GM19395 (cell line): Measurements from ENCODE around the gene INO80.

ENCODE experiments used
- ATAC-seq: cut with Tn5 transposase; IDR thresholded peaks from one replicate; pipeline ENCODE4 v1.9.1; 2021; ENCODE audit warnings: mild to moderate bottlenecking, moderate library complexity; ENCODE audit not compliant: unreplicated experiment

INO80 gene

DNA sequence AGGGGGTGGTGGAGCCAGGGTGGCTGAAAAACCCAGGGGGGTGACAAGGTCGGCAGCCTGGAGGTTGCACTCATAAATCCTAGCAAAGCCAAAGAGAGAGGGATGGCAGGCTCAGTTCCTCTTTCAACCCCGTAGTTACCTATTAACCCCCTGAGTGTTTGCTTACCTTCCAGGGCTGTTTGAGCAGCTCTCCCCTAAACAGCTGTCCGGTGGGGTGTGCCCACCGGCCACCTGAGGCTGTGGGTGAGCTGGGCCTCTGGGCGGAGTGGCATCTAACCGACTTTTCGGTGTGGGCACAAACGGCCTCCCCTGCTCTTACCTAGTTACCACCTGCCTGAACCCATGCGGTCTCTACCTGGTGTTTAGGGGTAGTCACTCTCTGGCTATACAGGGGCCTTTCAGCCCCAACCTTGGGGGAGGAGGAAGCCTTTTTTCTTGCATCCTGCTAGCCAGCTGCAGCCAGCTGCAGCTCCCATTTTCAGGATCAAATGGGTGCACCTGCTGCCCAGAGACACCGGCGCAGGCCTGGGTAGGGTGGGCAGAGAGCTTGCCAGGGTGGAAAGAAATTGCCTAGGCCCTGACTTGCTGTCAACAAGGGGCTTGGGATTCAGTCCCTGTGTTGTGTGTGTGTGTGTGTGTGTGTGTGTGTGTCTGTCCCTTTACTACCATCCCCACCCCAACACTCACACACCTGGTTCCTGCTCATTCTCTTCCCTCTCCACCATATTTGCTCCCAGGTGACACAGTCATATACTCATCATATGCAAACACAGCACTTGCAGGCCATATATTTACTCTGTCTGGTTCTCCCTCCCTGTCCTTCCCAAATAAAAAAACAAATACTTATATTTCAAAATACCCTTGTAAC is 183.2 kb downstream of the INO80 start:
- ATAC-seq = no peak

GRCh38 chr15:40932156-40932555 is 183.9 kb downstream of the INO80 start:
- no peak for ATAC-seq

GRCh38 chr15:40931300-40932142 is 184.6 kb downstream of the INO80 start:
- no peak for ATAC-seq

- no peak for ATAC-seq
Observed at GRCh38 chr15:40930430-40931299, 185.4 kb downstream of the INO80 start.

DNA sequence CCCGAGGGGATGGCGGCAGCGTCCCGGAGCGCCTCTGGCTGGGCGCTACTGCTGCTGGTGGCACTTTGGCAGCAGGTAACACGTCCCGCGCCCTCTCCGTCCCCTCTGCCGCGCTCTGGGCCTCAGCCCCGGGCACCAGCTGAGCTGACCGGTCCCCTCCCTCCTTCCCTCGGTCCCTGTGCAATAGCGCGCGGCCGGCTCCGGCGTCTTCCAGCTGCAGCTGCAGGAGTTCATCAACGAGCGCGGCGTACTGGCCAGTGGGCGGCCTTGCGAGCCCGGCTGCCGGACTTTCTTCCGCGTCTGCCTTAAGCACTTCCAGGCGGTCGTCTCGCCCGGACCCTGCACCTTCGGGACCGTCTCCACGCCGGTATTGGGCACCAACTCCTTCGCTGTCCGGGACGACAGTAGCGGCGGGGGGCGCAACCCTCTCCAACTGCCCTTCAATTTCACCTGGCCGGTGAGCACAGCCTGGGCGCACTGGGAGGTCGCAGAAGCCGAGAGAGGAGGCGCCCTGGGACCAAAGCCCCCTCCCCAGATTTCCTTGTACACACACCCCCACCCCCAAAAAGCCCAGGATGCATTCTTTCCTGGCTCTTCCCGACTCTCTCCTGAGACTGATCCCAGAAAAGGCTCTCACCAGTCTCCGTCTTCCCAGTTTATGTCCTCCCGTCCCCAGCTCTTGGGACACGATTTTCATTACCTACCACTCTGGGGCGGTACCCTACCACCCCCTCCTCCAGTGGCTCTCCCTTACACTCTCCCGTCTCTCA is 186.2 kb downstream of the INO80 start:
- ATAC-seq = no peak
